K562 (cell line): ENCODE measurements around the gene PLAC1. TPM values are rescaled to one million over a fixed set of nuclear protein-coding genes. Genes with fewer than 3 reads are reported as not detected.

Experiments
- ATAC-seq: fragments of 200-7000 bp; cut with Tn5 transposase; 3 replicates; pipeline ENCODE4 v1.9.1; 2020; ENCODE audit warnings: moderate library complexity
- BruUV-seq: library from RNA; stranded (reverse); fragments of 400-500 nt; replicated peaks from 2 replicates; lab custom pipeline; 2021; lab: Mats Ljungman, UMichigan
- CTCF ChIA-PET: fragments of 300-600 bp; formaldehyde crosslinking; extraction: SDS; loops from one replicate; lab custom pipeline; 2021; ENCODE audit warnings: low intra/inter-chr PET ratio; lab: Yijun Ruan, JAX
- POLR2A ChIA-PET: fragments of 300-600, 350-650 bp; sonication (Branson Sonifier 250); formaldehyde crosslinking; extraction: SDS; loops from one replicate; lab custom pipeline; 2021; ENCODE audit warnings: antibody characterized with exemption, inconsistent platforms; lab: Yijun Ruan, JAX
- DNase-seq, 4 experiments: peaks; one replicate each; pipeline versions ENCODE4 v3.0.0 to v3.0.0-alpha.2; 2011 to 2018; ENCODE audit warnings: low spot score in 3 of 4, mixed read lengths in 3 of 4; ENCODE audit errors: extremely low read depth in 1 of 4
- FAIRE-seq: peaks from 2 replicates; lab custom pipeline; 2011; peaks lifted over from hg19 to GRCh38; lab: Jason Lieb, UNC
- H2AFZ ChIP-seq: 2 replicates; pipeline ENCODE4 v1.6.0; 2011; ENCODE audit warnings: low read depth, low read length, control low read depth, inconsistent platforms
- H3K27ac ChIP-seq: fragments of 200-600 bp; 3 replicates; pipeline ENCODE4 v1.8.0; 2011; ENCODE audit warnings: low read depth, mild to moderate bottlenecking, control low read depth, inconsistent platforms, low read length, moderate library complexity, mixed read lengths; ENCODE audit errors: extremely low read depth
- H3K27me3 ChIP-seq, 2 experiments: fragments of 300-600 bp in 1 of 2; 2 replicates in 1 of 2; 3 replicates in 1 of 2; pipeline versions ENCODE4 v1.6.0 to v1.8.0; 2011; ENCODE audit warnings: inconsistent platforms in 2 of 2, low read length in 2 of 2, mild to moderate bottlenecking in 1 of 2, mixed read lengths in 1 of 2, moderate library complexity in 1 of 2; ENCODE audit not compliant: control insufficient read depth in 2 of 2, insufficient read depth in 2 of 2
- H3K36me3 ChIP-seq: fragments of 300-600 bp; 3 replicates; pipeline ENCODE4 v1.8.0; 2011; ENCODE audit warnings: mild to moderate bottlenecking, low read length, inconsistent platforms; ENCODE audit not compliant: control insufficient read depth, insufficient read depth
- H3K4me1 ChIP-seq, 2 experiments: fragments of 200-600 bp in 1 of 2; replicated peaks in 1 of 2; 2 replicates in 1 of 2; 3 replicates in 1 of 2; pipeline versions ENCODE4 v1.5.1 to v1.8.0; 2011; ENCODE audit warnings: inconsistent platforms in 2 of 2, low read length in 2 of 2, mild to moderate bottlenecking in 1 of 2, mixed read lengths in 1 of 2, moderate library complexity in 1 of 2; ENCODE audit not compliant: control insufficient read depth in 2 of 2, insufficient read depth in 2 of 2
- H3K4me2 ChIP-seq: 2 replicates; pipeline ENCODE4 v1.6.1; 2011; ENCODE audit warnings: low read length, control low read depth, inconsistent platforms, mixed read lengths; ENCODE audit not compliant: insufficient read depth
- H3K4me3 ChIP-seq: fragments of 200-600 bp; sonication (generic), shearing (Covaris generic); 2 replicates; pipeline ENCODE4 v1.5.1; 2016; ENCODE audit warnings: control low read depth, inconsistent platforms
- H3K79me2 ChIP-seq: fragments of 200-600 bp; 3 replicates; pipeline ENCODE4 v1.8.0; 2011; ENCODE audit warnings: low read length, inconsistent platforms; ENCODE audit not compliant: control insufficient read depth, insufficient read depth
- H3K9ac ChIP-seq, 2 experiments: 2 replicates each; pipeline versions ENCODE4 v1.6.0 to v1.6.1; 2011; ENCODE audit warnings: low read depth in 2 of 2, low read length in 2 of 2, control low read depth in 1 of 2, inconsistent platforms in 1 of 2, mild to moderate bottlenecking in 1 of 2, mixed read lengths in 1 of 2; ENCODE audit not compliant: insufficient read depth in 1 of 2
- H3K9me1 ChIP-seq: one replicate; pipeline ENCODE4 v1.6.0; 2011; ENCODE audit warnings: inconsistent platforms, mild to moderate bottlenecking, low read length, moderate library complexity; ENCODE audit not compliant: control insufficient read depth, insufficient read depth
- H3K9me3 ChIP-seq: replicated peaks from 2 replicates; pipeline ENCODE4 v1.5.1; 2011; ENCODE audit warnings: low read depth, low read length, inconsistent platforms; ENCODE audit not compliant: control insufficient read depth, insufficient read depth
- H4K20me1 ChIP-seq: replicated peaks from 2 replicates; pipeline ENCODE4 v1.6.1; 2011; ENCODE audit warnings: low read length, inconsistent platforms, mixed read lengths; ENCODE audit not compliant: control insufficient read depth, insufficient read depth
- ATF1 ChIP-seq, 2 experiments: fragments of 450-650 bp in 1 of 2; IDR thresholded peaks; 2 replicates each; pipeline ENCODE4 v1.6.1; 2016; ENCODE audit warnings: missing compliant biosample characterization in 1 of 2, missing genetic modification characterization in 1 of 2
- FOSL1 ChIP-seq: fragments of 200-800 bp; sonication (Bioruptor generic); conservative IDR thresholded peaks from 2 replicates; pipeline ENCODE4 v1.6.1; 2016; ENCODE audit warnings: missing genetic modification characterization, missing compliant biosample characterization
- PKNOX1 ChIP-seq: fragments of 450-650 bp; IDR thresholded peaks from 2 replicates; pipeline ENCODE4 v1.6.1; 2016
- POLR2G ChIP-seq: fragments of 200-400 bp; formaldehyde crosslinking; IDR thresholded peaks from 2 replicates; pipeline ENCODE4 v1.6.1; 2017; ENCODE audit warnings: low read depth, mild to moderate bottlenecking, antibody characterized with exemption, low read length, moderate library complexity
- RUNX1 ChIP-seq: sonication (generic); IDR thresholded peaks from 2 replicates; pipeline ENCODE4 v1.6.1; 2016; ENCODE audit warnings: antibody characterized with exemption, low read depth
- SAFB ChIP-seq: fragments of 200-400 bp; formaldehyde crosslinking; IDR thresholded peaks from 2 replicates; pipeline ENCODE4 v1.6.1; 2017; ENCODE audit warnings: low read depth, low read length, borderline replicate concordance
- SRSF9 ChIP-seq: fragments of 200-400 bp; formaldehyde crosslinking; IDR thresholded peaks from 2 replicates; pipeline ENCODE4 v1.6.1; 2017; ENCODE audit warnings: low read depth, low read length, borderline replicate concordance
- THAP7 ChIP-seq: fragments of 250-450 bp; sonication (Bioruptor Pico); IDR thresholded peaks from 2 replicates; pipeline ENCODE4 v1.5.0; 2021
- ZBTB34 ChIP-seq: fragments of 250-450 bp; sonication (Bioruptor Pico); IDR thresholded peaks from 2 replicates; pipeline ENCODE4 v1.8.0; 2021; ENCODE audit warnings: mild to moderate bottlenecking, moderate library complexity
- WGBS: fragments of 100-300 bp; shearing (Covaris generic); methylation state at CpG from one replicate; pipeline ENCODE4 v1.1.6; 2016; ENCODE audit warnings: low coverage, mixed read lengths; ENCODE audit not compliant: insufficient coverage; ENCODE audit errors: missing lambda C conversion rate; 5-methylcytosine and 5-hydroxymethylcytosine counted together
- in situ Hi-C: fragments of 300-500 bp; cut with MboI; formaldehyde crosslinking; loops from 4 replicates; pipeline ENCODE4 v1.15.0; 2018; ENCODE audit warnings: inconsistent platforms, mixed read lengths
- intact Hi-C: fragments of 100-400 bp; cut with micrococcal nuclease; formaldehyde crosslinking; loops from 2 replicates; pipeline ENCODE4 v1.14.2; 2022
- polyA plus RNA-seq, 8 experiments: library from polyadenylated mRNA; depleted of rRNA in 4 of 8; stranded (reverse) in 5 of 8; unstranded in 3 of 8; fragments of >200 nt; fragmentation: Nextera tagmentation in 2 of 8; fragmentation: Illumina TruSeq in 1 of 8; extraction: Ambion mirVana in 2 of 8; extraction: Trizol in 1 of 8; gene quantifications; 2 replicates each; pipeline versions ENCODE4 v1.2.1 to v1.2.3, GENCODE V29; 2011 to 2014; ENCODE audit warnings: inconsistent platforms in 1 of 8, missing spikeins in 1 of 8
- total RNA-seq, 7 experiments: library from RNA; depleted of rRNA in 6 of 7; stranded (reverse); fragments of >200 nt in 6 of 7; fragmentation: Illumina TruSeq in 2 of 7; extraction: Trizol in 2 of 7; gene quantifications; 2 replicates each; pipeline versions ENCODE4 v1.2.1 to v1.2.3, GENCODE V29; 2011 to 2021; ENCODE audit warnings: low replicate concordance in 1 of 7

Gene PLAC1
- total and polyA plus RNA-seq, 9 of the 15 experiments (the other 6 are each of a cell fraction or from before 2014, with no cell fraction given) = 0.82 to 9.1 (median 1.7) TPM

- H3K4me3 ChIP-seq = no peak overlapping the region
- ATAC-seq (no peak), DNase-seq (no peak), FAIRE-seq (no peak)
- peaks cover 0 to 14% of the 10 kb centered on the region in 2 experiments; a peak in 4 of 5 replicates for H3K4me1 ChIP-seq
- H3K9ac ChIP-seq = no peak overlapping the region
- ChIA-PET CTCF (no interaction called here), POLR2A (interaction anchor here (0.5 to 1.1 kb wide), 2 partner anchors 40 to 267 kb away, joined by 3 read pairs; no protein-coding TSS in a partner anchor)
- TF ChIP-seq SAFB (no peak), POLR2G (peak; percentile 23; the same call in 1 of the 2 replicates)
- H3K79me2 ChIP-seq = peaks cover 16% of the 10 kb centered on the region
- in situ Hi-C loops (no loop called here), intact Hi-C loops (no loop called here)
- no peaks in the 10 kb centered on the region for H4K20me1 ChIP-seq
- H3K9me1 ChIP-seq = no peaks in the 10 kb centered on the region
- H3K4me2 ChIP-seq = no peak overlapping the region
- H3K27me3 ChIP-seq = no peaks in the 10 kb centered on the region
- no peak overlapping the region for H2AFZ ChIP-seq
- H3K36me3 ChIP-seq = peaks cover 8% of the 10 kb centered on the region; the same call in 1 of the 3 replicates
- no TSS peak for BruUV-seq
- no peaks in the 10 kb centered on the region for H3K9me3 ChIP-seq
- H3K27ac ChIP-seq = no peak overlapping the region
- 88% methylated on average over 17 of the region's 52 CpGs for WGBS
Measured at GRCh38 chrX:134544513-134545151, 113.6 kb downstream of the PLAC1 start.

- DNase-seq (no peak), ATAC-seq (no peak), FAIRE-seq (no peak)
- H3K79me2 ChIP-seq = peaks cover 16% of the 10 kb centered on the region
- CTCF ChIA-PET = no interaction called here
- H3K9ac ChIP-seq = no peak overlapping the region
- H3K9me3 ChIP-seq = no peaks in the 10 kb centered on the region
- H3K4me2 ChIP-seq = no peak overlapping the region
- in situ Hi-C loops = no loop called here
- no peak overlapping the region for H3K27ac ChIP-seq
- H3K36me3 ChIP-seq = peaks cover 8% of the 10 kb centered on the region; the same call in 1 of the 3 replicates
- BruUV-seq = no TSS peak
- TF ChIP-seq ATF1 (CRISPR knock-in tag; IDR thresholded peaks at IDR 0.05) (no peak), ATF1 (tag; IDR thresholded peaks at IDR 0.05) (no peak), PKNOX1 (no peak), ZBTB34 (CRISPR knock-in tag) (no peak), THAP7 (CRISPR knock-in tag) (no peak), SRSF9 (no peak), RUNX1 (no peak), FOSL1 (tag) (no peak)
- TF ChIP-seq, all 486 proteins: peak for 0
- no peaks in the 10 kb centered on the region for H3K27me3 ChIP-seq
- H3K4me1 ChIP-seq = peaks cover 0 to 9% of the 10 kb centered on the region in 2 experiments; a peak in 4 of 5 replicates
- POLR2A ChIA-PET = interaction anchor here (1.1 kb wide), 1 partner anchor 41 kb away, joined by 3 read pairs; no protein-coding TSS in a partner anchor
- H3K4me3 ChIP-seq = no peak overlapping the region
- intact Hi-C loops = no loop called here
- H4K20me1 ChIP-seq = no peaks in the 10 kb centered on the region
- WGBS = 53% methylated on average over 6 of the region's 6 CpGs
- no peak overlapping the region for H2AFZ ChIP-seq
- H3K9me1 ChIP-seq = no peaks in the 10 kb centered on the region
Measured at GRCh38 chrX:134544135-134544512, 114.1 kb downstream of the PLAC1 start.
